ENCODE data around the gene ANKRD11.
"Not testable (repeated sequence)": the region's sequence is repeated elsewhere in the genome, so short reads cannot be mapped to it uniquely, and the experiment has no call there.

The ANKRD11 gene

DNA sequence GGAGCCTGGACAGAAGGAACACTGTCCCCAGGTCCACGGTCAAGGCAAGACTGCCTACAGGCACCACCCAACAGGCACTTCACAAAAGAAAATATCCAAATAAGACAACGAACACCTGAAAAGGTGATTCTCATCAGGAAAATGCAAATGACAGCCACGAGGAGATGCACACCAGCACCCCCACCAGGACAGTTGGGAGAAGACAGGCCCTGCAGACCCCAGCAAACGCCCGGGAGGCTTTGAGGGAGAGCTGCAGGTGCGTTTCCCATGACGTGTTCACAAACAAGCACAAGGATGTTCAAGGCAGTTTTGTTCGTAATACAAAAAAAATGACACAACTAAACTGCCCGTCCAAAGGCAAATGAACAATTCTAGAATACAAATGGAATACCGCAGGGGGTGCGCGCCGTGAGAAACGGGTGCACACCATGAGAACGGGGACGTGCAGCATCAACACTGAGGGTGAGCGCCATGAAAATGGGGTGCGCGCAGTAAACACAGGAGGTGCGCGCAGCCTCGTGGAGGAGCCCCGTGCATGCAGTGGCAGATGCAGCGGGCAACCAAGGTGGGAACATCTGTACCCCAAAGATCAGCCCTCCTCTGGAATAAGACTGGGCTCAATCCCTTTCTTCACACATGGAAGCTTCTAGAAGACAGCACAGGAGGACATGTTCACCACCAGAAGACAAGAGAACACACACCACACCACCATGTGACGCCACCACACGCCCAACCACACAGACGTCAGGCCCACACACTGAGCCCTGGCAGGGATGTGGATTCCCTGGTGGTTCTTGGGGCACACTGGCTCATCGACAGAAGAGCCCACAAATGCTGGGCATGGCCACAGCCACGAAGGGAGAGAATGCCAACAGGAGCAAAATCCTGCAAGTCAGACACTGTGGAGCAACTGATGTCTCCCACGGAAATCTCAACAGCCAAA is 181.7 kb downstream of the ANKRD11 start:
- DNase-seq, result peak in 1 of 2 donors; percentile 49

DNA sequence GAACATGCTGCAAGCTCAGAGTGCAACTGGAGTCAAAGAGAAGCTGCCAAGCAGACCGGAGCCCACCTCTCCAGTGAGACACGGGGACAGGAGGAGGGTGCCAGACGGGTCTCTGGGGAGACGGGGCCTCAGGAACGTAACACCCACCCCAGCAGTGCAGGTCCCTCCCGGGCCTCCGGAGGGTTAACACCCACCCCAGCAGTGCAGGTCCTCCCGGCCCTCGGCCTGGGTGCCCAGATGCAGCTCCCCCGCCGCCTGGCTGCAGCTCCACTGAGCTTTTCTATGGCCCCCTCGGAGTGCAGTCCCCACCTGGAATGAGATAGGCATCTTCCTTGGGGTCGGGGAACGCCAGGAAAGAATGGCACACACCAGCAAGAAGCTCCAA is 182.9 kb downstream of the ANKRD11 start:
- no peak for DNase-seq

DNA sequence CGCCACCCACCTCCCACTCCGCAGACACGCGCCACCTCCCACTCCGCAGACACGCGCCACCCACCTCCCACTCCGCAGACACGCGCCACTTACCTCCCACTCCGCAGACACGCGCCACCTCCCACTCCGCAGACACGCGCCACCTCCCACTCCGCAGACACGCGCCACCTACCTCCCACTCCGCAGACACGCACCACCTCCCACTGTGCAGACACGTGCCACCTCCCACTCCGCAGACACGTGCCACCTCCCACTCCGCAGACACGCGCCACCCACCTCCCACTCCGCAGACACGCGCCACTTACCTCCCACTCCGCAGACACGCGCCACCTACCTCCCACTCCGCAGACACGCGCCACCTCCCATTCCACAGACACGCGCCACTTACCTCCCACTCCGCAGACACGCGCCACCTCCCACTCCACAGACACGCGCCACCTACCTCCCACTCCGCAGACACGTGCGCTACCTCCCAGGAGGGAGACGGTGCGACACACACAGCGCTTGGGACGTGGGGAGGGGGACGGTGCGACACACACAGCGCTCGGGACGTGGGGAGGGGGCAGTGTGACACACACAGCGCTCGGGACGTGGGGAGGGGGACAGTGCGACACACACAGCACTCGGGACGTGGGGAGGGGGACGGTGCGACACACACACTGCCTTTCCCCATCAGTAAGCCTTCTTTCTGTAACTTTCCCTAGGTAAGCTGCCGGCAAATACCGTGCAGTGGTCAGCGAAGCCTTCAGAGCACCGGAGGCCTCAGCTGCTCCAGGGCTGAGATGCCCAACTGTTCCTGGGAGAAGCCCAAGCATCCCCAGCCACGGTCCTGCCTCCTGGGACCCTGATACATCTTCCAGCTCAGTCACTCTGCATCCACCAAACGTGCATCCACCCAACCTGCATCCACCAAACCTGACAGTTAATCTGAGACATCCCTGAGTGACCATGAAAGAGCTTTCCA is 183.6 kb downstream of the ANKRD11 start:
- not testable (repeated sequence) for DNase-seq

DNA sequence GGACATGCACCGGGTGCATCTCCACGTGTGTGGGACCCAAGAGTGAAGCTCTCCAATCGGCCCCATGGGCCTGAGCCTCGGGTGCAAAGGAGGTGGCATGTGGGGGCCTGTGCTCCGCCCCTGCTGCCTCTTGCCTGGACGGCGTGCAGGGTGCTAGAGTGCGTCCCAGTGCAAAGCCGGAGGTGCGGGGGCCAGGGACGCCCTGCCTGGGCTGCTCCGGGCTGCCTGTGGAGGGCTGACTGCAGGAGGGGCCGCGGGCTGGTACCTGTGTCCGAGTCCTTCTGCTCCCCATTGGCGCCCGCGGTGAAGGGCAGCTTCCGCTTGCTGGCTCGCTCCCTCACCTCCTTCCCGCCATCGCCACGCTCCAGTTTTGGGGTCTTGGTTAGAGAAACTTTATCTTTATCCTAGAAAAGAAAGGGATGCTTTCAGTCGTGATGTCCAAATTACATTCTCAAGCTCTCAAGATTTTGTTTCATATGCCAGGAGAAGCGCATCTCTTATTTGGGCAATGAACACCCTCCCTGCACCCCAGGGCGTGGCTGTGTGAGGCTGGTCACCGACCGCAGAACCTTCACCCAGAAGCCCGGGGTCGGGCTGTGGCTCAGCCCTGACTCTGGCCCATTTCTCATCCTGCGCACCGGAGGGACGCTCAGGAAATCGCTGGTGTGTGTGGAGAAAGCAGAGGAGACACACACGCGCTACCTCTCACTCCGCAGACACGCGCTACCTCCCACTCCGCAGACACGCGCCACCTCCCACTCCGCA is 185.2 kb downstream of the ANKRD11 start:
- DNase-seq, result no peak

DNA sequence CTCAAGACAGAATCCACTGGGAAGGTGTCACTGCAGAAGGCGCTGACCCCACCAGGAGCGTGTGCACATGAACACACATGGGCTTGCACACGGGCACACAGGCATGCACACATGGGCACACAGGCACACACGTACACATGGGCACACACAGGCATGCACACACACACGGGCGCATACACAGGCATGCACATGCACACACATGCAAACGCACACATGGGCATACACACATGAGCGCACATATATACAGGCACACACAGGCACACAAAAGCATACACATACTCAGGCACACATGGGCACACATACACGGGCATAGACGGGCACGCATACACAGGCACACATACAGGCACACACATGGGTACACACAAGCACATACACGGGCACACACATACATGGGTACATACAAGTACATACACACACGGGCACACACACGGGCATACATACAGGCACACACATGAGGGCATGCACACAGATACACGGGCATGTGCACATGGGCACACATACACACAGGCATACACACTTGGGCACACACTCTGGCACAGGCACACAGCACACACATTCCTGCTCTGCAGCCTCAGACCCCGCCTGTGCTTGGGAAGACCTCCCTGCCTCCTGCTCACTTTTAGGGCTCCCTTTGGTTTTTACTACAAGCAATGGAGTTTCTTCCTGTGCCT is 186.0 kb downstream of the ANKRD11 start:
- DNase-seq, result no peak

DNA sequence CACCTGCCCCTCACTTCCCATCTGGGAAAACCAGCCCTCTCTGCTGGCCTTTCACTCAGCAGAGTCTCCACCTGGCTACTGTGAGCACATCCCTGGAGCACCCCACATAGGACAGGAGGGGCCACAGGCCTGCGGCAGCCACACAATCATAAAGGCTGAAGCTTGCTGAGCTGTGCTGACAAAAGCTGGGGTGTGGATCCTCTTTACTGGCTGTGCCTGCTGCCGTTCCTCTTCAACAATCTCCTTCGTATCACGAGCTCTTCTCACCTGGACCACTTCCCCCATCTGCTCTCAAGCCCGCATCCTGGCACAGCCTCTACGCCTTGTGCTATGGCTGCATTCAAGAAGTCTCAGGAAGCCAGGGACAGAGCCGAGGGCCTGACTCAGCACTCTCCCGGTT is 186.7 kb downstream of the ANKRD11 start:
- DNase-seq, result no peak

DNA sequence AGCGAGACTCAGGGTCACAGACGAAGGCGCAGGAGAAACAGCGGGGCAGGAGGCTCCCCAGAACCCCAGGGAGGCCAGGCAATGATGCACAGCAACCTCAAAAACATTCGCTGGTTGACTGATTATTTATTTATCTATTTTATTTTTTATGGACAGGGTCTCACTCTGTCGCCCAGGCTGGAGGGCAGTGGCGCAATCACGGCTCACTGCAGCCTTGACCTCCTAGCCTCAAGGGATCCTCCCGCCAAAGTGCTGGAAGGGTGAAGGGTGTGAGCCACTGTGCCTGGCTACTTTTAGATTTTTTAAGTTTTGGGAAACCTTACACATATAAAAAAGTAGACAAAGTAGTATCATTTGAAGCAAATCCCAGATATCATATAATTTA is 189.4 kb downstream of the ANKRD11 start:
- no peak for DNase-seq

DNA sequence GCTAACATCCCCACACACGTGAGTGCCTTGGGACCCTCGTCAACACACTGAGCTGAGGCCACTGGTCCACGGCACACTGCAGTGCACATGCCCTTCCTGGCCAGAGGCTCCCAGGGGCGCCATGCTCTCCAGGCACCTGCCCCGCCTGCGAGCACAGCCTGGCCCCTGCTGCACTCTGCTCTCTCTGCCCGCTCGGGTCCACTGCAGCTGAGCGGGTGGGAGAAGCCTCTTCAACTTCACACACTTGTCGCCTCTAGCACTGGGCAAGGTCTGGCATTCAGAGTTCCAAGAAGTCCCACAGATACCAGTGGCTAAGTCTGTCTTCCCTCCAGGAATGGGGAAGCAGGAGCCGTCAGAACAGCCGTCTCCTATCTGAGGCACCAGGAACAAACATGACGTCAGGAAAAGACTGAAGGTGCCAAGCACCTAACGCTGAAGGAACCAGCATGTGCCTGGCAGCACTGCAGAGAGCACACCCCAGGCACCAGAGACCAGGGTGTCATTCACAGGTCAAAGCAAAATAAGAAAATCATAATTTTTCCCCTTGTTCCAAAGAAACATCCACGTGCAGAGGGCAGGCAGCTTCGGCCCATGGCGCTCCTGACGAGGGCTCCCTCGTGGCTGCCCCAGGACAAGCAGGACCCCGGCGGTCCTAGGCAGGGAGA is 189.9 kb downstream of the ANKRD11 start:
- DNase-seq, result no peak

DNA sequence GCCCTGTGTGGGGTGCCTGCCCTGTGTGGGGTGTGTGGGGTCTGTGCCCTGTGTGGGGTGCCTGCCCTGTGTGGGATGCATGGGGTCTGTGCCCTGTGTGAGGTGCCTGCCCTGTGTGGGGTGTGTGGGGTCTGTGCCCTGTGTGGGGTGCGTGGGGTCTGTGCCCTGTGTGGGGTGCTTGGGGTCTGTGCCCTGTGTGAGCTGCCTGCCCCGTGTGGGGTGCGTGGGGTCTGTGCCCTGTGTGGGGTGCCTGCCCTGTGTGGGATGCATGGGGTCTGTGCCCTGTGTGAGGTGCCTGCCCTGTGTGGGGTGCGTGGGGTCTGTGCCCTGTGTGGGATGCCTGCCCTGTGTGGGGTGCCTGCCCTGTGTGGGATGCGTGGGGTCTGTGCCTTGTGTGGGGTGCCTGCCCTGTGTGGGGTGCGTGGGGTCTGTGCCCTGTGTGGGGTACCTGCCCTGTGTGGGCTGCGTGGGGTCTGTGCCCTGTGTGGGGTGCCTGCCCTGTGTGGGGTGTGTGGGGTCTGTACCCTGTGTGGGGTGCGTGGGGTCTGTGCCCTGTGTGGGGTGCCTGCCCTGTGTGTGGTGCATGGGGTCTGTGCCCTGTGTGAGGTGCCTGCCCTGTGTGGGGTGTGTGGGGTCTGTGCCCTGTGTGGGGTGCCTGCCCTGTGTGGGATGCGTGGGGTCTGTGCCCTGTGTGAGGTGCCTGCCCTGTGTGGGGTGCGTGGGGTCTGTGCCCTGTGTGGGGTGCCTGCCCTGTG is 190.8 kb downstream of the ANKRD11 start:
- not testable (repeated sequence) for DNase-seq

DNA sequence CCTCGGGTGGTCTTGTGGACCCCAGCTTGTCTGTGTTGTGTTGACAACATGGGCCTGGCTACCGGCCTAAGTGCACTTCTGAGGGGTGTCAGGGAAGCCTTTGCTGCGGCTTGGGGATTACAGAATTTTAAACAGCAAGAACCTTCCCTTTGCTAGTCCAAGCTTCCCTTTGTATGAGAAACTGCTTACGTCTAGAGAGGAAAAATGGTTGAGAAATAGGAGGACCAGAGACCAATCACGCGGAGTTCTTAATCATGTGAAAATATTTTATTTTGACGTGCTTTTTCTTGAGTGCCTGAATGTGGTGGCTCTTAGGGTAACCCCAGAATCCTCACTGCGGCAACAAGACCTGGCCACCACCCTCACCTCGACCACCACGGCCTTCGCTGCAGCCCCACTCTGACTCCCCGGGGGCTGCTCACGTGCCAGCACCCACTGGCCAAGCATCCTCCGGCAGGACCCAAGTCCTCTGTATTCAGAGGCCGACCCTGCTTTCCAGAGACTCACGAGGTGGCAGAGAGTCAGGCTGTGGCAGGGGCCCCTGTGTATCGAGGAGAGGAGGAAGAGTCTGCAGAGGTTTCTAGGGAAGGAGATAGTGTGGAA is 191.6 kb downstream of the ANKRD11 start:
- DNase-seq, result no peak

DNA sequence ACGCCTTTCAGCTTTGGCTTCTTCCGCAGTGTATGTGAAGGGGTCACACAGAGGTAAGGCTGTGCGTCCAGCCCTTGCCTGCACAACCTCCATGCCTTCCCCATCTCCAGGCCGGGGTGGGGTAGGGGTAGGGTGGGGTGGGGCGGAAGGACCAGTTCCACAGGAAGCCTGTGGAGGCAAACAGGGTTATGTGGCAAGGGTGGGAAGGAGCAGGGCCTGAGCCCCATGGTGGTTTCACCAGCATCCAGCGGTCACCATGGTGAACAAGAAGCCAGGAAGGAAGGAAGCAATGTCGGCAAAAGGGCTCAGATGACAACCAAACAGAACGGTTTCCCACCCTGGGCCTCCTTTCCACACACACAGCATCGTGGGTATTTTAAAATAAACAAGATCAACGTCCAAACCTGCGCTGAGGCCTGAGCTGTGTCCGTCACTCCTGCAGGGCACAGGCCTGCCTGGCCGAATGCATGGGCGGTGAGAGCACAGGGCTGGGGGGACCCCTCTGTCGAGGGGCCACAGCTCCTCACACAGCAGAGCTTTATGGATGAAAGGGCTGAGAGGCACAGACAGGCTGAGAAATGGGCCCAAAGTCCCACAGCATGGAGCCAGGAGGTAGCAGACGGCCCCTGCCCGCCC is 192.3 kb downstream of the ANKRD11 start:
- no peak for DNase-seq

DNA sequence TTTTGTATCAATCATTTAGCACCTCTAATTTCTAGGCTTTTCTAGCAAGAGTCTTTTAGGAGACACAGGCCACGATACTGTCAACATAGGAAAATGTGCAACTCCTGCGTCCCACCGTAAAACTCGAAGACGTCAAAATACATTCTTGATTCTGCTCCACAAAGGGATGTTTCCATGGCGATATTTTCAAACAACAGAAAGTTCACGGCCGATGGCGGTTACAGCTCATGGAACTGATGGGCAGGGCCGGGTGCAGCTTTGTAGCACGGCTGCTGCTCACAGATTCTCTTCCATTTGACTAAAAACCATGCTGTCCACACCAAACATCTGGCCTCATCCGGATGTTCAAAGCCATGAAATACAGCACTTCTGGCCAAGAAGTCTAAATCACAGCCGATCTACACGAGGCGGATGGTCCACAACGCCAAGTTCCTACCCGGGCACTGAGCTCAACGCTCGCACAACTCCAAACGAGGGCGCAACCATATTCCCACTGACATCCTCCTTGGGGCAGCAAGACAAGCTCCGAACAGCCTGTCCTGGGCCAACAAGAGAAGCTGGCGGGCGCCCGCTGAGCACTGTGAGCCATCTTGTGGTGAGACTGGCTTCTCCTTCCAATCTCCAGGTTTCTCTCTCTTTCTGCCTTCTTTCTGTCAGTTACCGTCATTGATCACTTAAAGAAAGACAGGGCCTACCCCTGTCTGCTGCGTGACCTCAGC is 193.0 kb downstream of the ANKRD11 start:
- DNase-seq, result no peak

DNA sequence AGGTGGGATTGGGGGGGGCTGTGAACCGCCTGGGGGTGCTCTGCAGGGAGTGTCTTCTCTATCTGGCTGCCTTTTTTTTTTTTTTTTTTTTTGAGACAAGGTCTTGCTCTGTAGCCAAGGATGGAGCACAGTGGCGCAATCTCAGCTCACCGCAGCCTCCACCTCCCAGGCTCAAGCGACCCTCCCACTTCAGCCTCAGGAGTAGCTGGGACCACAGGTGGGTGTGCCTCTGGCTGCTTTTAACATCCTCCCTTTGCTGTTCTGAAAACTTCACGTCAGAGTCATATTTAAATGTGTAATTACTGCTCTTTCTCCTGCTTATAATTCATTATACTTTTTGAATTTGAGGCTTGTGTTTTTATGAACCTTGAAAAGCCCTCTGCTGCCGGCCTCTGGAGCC is 194.4 kb downstream of the ANKRD11 start:
- DNase-seq, result no peak

DNA sequence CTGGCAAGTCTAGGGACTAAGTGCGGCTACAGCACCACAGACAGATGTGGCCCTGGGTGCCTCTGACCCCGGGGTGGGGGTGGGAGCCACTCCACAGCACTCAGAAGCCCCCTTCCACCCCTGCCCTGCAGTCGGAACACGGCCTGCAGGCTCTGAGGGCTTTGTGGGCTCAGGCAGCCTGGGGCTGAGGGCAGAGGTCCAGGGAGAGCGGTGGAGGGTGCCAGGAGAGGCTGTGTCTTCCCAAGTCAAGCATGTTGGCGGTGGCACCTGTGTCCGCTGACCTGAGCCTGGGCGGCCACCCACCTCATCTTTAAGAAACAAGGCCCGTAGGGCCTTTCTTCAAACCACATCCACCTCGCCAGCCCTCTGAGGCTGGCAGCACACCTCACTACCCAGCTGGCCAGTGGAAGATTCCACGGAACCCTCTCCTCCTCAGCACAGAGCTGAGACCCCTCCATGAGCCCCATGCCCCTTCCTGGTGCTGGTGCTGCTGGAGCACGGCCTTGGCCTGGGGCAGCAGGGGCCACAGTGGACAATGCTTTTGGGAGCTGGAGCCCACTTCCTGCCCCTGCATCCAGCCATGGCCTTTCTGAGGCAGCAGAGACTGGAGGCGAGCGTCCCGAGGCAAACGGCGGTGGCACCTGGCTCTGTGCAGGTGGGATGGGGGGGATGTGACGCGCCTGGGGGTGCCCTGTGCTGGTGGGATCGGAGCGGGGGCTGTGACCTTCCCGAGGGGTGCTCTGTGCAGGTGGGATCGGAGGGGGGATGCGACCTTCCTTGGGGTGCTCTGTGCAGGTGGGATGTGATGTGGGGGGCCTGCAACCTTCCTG is 195.1 kb downstream of the ANKRD11 start:
- DNase-seq, result no peak

DNA sequence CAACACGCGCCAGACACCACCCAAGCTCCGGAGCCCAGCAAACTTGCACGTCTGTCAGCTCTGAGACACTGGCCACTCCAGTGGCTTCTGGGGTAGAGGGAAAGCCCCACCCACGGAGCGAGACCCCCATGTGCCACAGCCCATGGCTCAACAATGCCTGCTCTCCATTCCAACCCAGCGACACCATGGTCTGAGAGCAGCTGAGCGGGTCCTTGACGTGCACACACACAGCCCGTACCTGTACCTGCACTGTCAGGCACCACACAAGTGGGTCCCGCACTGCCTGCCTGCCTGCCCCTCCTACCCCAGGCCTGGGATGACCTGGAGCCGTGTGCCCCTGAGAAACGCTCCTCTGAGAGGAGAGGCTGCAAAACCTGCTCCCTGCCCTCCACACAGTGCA is 195.9 kb downstream of the ANKRD11 start:
- DNase-seq, result no peak

DNA sequence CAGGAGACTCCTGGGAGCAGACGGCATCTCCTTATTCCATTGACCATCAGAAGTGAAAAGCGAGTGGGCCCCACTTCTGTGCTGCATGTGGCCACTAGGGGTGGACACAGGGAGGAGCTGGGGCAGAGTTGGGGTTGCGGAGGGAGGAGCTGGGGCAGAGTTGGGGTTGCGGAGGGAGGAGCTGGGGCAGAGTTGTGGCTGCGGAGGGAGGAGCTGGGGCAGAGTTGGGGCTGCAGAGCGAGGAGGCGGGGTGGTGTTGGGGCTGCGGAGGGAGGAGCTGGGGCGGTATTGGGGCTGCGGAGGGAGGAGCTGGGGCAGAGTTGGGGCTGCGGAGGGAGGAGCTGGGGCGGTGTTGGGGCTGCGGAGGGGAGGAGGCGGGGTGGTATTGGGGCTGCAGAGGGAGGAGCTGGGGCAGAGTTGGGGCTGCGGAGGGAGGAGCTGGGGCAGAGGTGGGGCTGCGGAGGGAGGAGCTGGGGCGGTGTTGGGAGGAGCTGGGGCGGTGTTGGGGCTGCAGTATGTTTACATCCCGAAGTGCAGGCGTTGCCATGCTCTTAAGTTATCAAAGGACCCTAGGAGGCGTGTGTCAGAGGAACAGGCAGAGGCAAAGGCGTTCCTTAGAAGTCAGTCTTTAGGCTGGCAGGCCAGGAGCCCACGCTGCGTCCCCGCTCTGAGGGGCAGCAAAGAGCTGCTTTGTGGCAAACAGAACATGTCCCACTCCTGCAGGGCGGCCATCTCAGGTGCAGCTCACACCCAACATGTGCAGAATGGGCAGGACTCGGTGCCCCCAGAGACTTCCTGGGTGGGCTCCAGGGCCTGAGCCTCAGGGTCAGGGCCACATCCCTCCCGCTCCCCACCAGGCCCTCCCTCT is 196.9 kb downstream of the ANKRD11 start:
- no peak for DNase-seq

DNA sequence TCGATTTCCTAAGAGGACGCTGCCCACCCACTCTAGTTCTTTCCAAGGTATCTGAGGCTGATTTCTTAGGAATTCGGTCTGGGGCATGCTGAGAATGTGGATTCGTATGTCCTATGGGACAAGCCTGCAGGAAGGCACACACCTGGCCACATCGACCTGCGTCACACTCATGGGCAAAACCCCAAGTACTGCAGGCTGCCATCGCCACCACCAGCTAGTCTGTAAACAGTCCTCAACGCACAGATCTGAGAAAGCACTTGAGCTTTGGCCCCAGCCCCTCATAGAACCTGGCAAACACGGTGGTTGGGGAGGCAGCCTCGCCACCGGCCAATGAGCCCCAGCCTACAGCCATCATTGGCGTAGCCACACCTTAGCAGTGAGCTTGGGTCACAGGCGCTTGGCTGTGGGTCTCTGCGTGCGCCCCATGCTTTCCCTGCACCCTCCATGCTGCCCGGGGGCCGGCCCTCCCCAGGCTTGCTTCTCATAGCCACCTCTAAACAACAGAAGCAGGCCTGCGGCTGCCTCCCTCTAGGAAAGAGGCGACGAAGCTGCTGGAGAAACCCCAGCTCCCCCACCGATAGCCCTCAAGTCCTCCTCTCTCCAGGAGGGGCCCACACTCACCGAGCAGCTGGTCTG is 197.8 kb downstream of the ANKRD11 start:
- no peak for DNase-seq

Measured in stimulated activated CD4-positive, alpha-beta T cell treated with anti-CD3 and anti-CD28 coated beads, Interleukin-2, amount 100 ng/mL, for 24 hours (primary cell).